Measurements from ENCODE around the gene AUTS2. TPM values are rescaled to one million over a fixed set of nuclear protein-coding genes. Genes with fewer than 3 reads are reported as not detected.

Gene AUTS2
- total RNA-seq, 1 donor from 2014 or later = 94.1 TPM

DNA sequence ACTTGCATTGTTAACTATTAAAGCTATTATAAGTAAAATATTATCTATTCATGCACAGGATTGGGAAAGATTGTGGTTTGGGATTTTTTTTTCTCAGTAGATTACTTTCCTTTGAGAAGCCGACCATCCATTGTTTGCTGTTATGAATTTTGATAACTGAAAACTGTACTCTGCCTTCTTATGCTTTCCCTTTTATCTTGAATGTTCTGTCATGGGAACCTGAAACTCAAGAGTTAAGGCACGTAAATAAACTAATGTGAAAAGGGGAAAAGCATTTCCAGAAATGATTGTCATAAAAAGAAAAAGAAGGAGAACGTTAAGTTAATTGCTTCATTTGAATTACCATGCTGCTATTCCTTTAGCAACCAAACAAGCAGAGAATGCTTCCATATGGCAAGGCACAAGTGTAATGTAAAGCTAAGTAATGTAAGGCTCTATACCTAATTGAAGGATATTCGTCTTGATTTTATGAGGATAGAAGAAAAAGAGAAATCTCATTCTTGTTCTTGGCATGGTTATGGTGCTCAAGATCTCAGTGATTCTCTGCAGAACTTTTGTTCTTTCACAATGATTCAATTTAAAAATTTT, 370.8 kb downstream of the AUTS2 start:
- no peaks in the 10 kb centered on the region for H3K9me3 Mint-ChIP-seq

DNA sequence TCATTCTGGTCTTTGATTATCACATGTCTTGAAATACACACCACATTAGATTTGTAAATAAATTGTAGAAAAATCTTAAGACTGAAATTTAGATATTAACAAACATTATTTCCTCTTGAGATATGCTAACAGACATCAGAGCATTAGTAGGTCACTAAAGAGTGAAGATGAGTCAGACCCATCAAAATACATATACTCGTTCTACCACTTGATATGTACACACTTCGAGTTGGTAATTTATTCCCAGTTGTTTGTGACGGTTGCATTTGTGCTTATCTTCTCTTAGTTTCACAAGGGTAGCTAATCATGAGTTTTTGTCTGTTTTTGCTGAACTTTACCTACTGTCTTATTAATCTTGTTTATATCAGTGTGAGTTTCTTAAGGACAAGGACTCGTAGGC, 383.4 kb downstream of the AUTS2 start:
- H3K27me3 Mint-ChIP-seq = no peaks in the 10 kb centered on the region
- DNase-seq (ENCODE audit: extremely low spot score, unreplicated experiment) = no peak
- H3K4me3 Mint-ChIP-seq = peak overlapping the region; percentile 20
- H3K36me3 Mint-ChIP-seq = peaks cover 7% of the 10 kb centered on the region
- TF ChIP-seq CTCF (conservative IDR thresholded peaks at IDR 0.05) = no peak
- peak overlapping the region; percentile 58 for H3K27ac Mint-ChIP-seq
- H3K4me1 Mint-ChIP-seq (ENCODE audit: unreplicated experiment) = peaks cover 31% of the 10 kb centered on the region
- no peaks in the 10 kb centered on the region for H3K9me3 Mint-ChIP-seq

More for the DNA sequence above, 370.8 kb downstream of the AUTS2 start:
- TF ChIP-seq CTCF (conservative IDR thresholded peaks at IDR 0.05) = no peak
- Mint-ChIP-seq H3K27me3 (no peaks in the 10 kb centered on the region), H3K4me1 (ENCODE audit: unreplicated experiment) (peaks cover 43% of the 10 kb centered on the region), H3K4me3 (peak overlapping the region; percentile 66), H3K36me3 (no peaks in the 10 kb centered on the region), H3K27ac (no peak overlapping the region)
- DNase-seq (ENCODE audit: extremely low spot score, unreplicated experiment) = no peak

DNA sequence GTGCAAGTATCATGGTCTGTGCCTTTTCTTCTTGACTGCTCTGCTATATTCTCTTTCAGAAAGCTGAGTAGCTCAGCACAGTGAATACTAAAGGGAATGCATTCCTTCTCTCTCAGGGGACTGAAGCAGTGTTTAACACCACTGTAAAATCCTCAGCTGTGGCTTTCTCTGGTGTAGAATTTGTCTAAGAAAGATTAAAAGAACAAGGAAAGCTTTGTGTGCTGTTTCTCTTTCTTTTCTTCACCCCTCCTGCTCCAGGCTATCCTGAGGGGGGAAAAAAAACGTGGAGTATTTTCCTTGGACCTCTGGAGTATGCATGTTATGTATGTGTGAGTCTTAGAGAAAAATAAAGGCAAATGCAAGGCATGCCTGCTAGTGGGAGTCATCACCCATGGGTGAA, 383.9 kb downstream of the AUTS2 start:
- Mint-ChIP-seq H3K36me3 (peaks cover 2% of the 10 kb centered on the region), H3K27ac (peak overlapping the region; percentile 58), H3K4me1 (ENCODE audit: unreplicated experiment) (peaks cover 31% of the 10 kb centered on the region), H3K27me3 (no peaks in the 10 kb centered on the region), H3K9me3 (no peaks in the 10 kb centered on the region), H3K4me3 (peak overlapping the region; percentile 20)
- no peak for TF ChIP-seq CTCF (conservative IDR thresholded peaks at IDR 0.05)
- DNase-seq (ENCODE audit: extremely low spot score, unreplicated experiment) = no peak

DNA sequence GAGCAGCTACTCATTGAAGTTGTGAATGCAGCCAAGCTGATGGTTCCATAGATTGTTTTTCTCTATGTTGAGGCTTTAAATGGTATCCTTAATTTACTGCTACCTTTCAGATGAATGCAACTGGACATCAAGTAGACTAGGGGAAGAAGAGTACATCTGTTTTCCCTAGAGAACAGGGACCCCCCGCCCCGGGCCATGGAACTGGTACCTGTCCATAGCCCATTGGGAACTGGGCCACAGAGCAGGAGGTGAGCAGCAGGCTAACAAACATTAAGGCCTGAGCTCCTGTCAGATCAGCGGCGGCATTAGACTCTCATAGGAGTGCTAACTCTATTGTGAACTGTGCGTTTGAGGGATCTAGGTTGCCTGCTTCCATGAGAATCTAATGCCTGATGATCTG, 391.3 kb downstream of the AUTS2 start:
- Mint-ChIP-seq H3K4me1 (ENCODE audit: unreplicated experiment) (peaks cover 19% of the 10 kb centered on the region), H3K9me3 (peaks cover 6% of the 10 kb centered on the region), H3K27ac (no peak overlapping the region), H3K36me3 (peaks cover 5% of the 10 kb centered on the region), H3K27me3 (no peaks in the 10 kb centered on the region), H3K4me3 (no peak overlapping the region)
- DNase-seq (ENCODE audit: extremely low spot score, unreplicated experiment) = no peak
- no peak for TF ChIP-seq CTCF (conservative IDR thresholded peaks at IDR 0.05)

GRCh38 chr7:69992938-69993337, 394.7 kb downstream of the AUTS2 start:
- Mint-ChIP-seq H3K36me3 (peaks cover 5% of the 10 kb centered on the region), H3K27me3 (no peaks in the 10 kb centered on the region), H3K4me1 (ENCODE audit: unreplicated experiment) (peaks cover 34% of the 10 kb centered on the region)

More at GRCh38 chr7:69992938-69993337, 394.7 kb downstream of the AUTS2 start:
- no peak for TF ChIP-seq CTCF (conservative IDR thresholded peaks at IDR 0.05)
- no peak for DNase-seq (ENCODE audit: extremely low spot score, unreplicated experiment)
- no peak overlapping the region for H3K27ac Mint-ChIP-seq
- H3K4me3 Mint-ChIP-seq = no peak overlapping the region
- H3K9me3 Mint-ChIP-seq = peaks cover 6% of the 10 kb centered on the region
